Measurements from ENCODE around the gene KCNB1. TPM values are rescaled to one million over a fixed set of nuclear protein-coding genes. Genes with fewer than 3 reads are reported as not detected.

The KCNB1 gene
- total RNA-seq, 1 donor from 2014 or later, result 21.3 TPM

DNA sequence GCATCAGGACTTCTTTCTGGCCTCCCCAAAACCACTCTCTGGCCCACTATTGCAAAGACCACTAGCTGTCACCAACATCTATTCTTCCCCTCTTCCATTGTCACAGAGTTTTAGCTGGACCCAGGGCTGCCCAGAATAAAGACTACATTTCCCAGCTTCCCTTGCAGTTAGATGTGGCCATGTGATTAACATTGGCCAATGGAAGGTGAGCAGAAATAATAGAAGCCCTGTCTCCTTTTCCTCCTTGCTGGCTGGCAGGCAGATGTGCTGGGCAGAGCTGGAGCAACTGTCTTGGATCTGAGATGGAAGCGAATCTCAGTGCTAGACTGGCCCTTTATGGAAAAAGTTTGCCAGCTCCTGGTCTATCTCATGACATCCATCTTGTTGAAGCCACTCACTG is 97.0 kb downstream of the KCNB1 start:
- Mint-ChIP-seq H3K9me3 (ENCODE audit: unreplicated experiment) (no peaks in the 10 kb centered on the region), H3K27me3 (ENCODE audit: unreplicated experiment) (no peaks in the 10 kb centered on the region), H3K4me1 (ENCODE audit: unreplicated experiment) (peaks cover 65% of the 10 kb centered on the region), H3K4me3 (ENCODE audit: unreplicated experiment) (no peak overlapping the region), H3K27ac (ENCODE audit: unreplicated experiment) (peak overlapping the region; percentile 24), H3K36me3 (ENCODE audit: unreplicated experiment) (no peaks in the 10 kb centered on the region)
- TF ChIP-seq CTCF (IDR thresholded peaks at IDR 0.05), result no peak
- DNase-seq (ENCODE audit: extremely low spot score, unreplicated experiment), result no peak

DNA sequence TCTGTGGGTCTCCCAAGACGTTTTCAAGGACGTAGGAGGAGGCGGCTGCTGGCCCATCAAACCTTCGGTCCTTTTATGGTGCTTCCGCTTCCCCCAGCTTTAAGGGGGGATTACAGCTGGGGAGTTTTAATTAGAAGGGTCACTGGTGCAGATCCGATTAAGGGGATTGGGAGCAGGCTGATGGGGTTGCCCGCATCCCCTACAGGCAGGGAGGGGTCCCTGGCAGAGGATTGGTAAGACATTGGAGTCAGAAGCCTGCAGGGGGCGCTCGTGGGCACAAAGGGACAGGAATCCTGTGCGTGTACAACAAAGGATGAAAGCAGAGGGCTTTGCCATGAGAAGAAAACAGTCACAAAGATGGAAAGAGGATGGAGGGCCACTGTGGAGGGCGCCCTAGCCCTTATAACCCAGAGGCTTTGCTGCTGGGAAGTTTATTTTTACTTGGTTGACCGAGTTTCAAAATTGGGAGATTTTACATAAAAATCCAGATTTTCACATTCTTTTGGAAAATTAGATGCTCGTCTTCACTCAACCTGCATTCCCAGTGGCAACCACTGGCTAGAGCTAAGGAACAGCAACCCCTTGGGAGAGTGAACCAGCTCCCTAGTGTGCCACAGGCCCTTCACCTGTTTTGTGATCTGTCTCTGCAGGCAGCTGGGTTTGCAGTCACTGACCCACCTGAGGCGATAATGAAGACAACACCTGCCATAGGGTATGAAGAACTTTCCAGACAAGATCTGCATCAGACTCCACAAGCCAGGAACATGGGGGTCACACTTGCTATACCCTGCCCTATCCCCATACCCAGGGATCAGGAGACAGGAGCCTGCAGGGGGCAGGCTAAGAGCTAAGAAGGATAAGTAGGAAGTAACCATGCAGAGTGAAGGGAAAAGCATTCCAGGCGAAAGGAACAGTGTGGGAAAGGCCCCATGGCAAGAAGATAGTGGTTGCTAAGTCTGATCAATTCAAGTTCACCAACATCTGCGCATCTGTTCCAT is 97.7 kb downstream of the KCNB1 start:
- TF ChIP-seq CTCF (IDR thresholded peaks at IDR 0.05), result peak; percentile 70
- no peak overlapping the region for H3K27ac Mint-ChIP-seq (ENCODE audit: unreplicated experiment)

GRCh38 chr20:49381558-49382493 is 100.6 kb downstream of the KCNB1 start:
- peak; percentile 93 for DNase-seq (ENCODE audit: extremely low spot score, unreplicated experiment)
- Mint-ChIP-seq H3K4me3 (ENCODE audit: unreplicated experiment) (no peak overlapping the region), H3K36me3 (ENCODE audit: unreplicated experiment) (no peaks in the 10 kb centered on the region), H3K4me1 (ENCODE audit: unreplicated experiment) (peaks cover 66% of the 10 kb centered on the region), H3K27ac (ENCODE audit: unreplicated experiment) (peak overlapping the region; percentile 75), H3K27me3 (ENCODE audit: unreplicated experiment) (peaks cover 4% of the 10 kb centered on the region), H3K9me3 (ENCODE audit: unreplicated experiment) (no peaks in the 10 kb centered on the region)
- no peak for TF ChIP-seq CTCF (IDR thresholded peaks at IDR 0.05)

More for the DNA sequence above, 97.7 kb downstream of the KCNB1 start:
- Mint-ChIP-seq H3K4me3 (ENCODE audit: unreplicated experiment) (no peak overlapping the region), H3K36me3 (ENCODE audit: unreplicated experiment) (no peaks in the 10 kb centered on the region), H3K9me3 (ENCODE audit: unreplicated experiment) (no peaks in the 10 kb centered on the region), H3K4me1 (ENCODE audit: unreplicated experiment) (peaks cover 72% of the 10 kb centered on the region), H3K27me3 (ENCODE audit: unreplicated experiment) (no peaks in the 10 kb centered on the region)
- DNase-seq (ENCODE audit: extremely low spot score, unreplicated experiment), result peak; percentile 89

DNA sequence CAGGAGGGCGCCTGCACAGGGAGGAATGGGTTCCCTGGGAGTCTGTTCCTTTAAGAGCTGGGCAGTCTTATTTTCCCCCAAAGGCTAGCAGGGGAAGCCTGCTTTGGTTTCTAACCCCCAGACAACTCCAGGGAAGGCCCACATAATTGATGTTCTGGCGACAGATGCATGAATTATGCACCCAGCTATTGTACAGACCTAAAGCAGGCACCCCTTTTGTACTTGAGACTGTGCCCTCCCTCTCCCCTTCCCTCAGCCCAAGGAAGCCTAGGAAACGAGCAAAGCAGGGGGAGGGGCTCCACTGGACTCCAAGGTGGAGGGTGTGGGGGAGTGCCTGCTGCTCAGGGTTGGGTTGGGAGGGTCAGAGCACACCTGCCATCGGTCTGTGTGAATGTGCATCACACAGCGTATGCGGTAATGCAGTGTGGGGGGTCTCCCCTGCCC is 102.1 kb downstream of the KCNB1 start:
- Mint-ChIP-seq H3K36me3 (ENCODE audit: unreplicated experiment) (no peaks in the 10 kb centered on the region), H3K4me1 (ENCODE audit: unreplicated experiment) (peaks cover 60% of the 10 kb centered on the region), H3K27ac (ENCODE audit: unreplicated experiment) (no peak overlapping the region), H3K27me3 (ENCODE audit: unreplicated experiment) (peaks cover 8% of the 10 kb centered on the region), H3K4me3 (ENCODE audit: unreplicated experiment) (no peak overlapping the region), H3K9me3 (ENCODE audit: unreplicated experiment) (no peaks in the 10 kb centered on the region)
- no peak for DNase-seq (ENCODE audit: extremely low spot score, unreplicated experiment)
- no peak for TF ChIP-seq CTCF (IDR thresholded peaks at IDR 0.05)

Measured in osteocyte (in vitro differentiated cells).